AG08396 (cell line): ENCODE data around the gene SSBP4.

Experiments used
- DNase-seq: peaks from one replicate; pipeline ENCODE4 v3.0.0; 2012; ENCODE audit warnings: low spot score, mixed read lengths

SSBP4 gene

GRCh38 chr19:18433735-18434398 is 14.7 kb downstream of the SSBP4 start:
- no peak for DNase-seq

- no peak for DNase-seq
These were observed 15.4 kb downstream of the SSBP4 start for GRCh38 chr19:18434411-18435175.

- DNase-seq = no peak
These were observed 16.1 kb downstream of the SSBP4 start for GRCh38 chr19:18435178-18435841.

- no peak for DNase-seq
These were observed 16.9 kb downstream of the SSBP4 start for GRCh38 chr19:18435842-18436670.

GRCh38 chr19:18436671-18437490 is 17.7 kb downstream of the SSBP4 start:
- DNase-seq = peak; percentile 88

GRCh38 chr19:18437491-18438330 is 18.5 kb downstream of the SSBP4 start, which contains the start of gene ISYNA1:
Gene ISYNA1 (minus strand): TSS chr19:18438133. CDS start chr19:18437979, 154 bp downstream.
- DNase-seq = peak; percentile 70

GRCh38 chr19:18438331-18439024 is 19.3 kb downstream of the SSBP4 start:
- no peak for DNase-seq

GRCh38 chr19:18439025-18439909 is 20.1 kb downstream of the SSBP4 start:
- peak; percentile 65 for DNase-seq

GRCh38 chr19:18439910-18440237 is 20.7 kb downstream of the SSBP4 start:
- no peak for DNase-seq

GRCh38 chr19:18440415-18440877 is 21.2 kb downstream of the SSBP4 start:
- DNase-seq = no peak

- DNase-seq = no peak
These were observed 22.0 kb downstream of the SSBP4 start for GRCh38 chr19:18440936-18441803.

GRCh38 chr19:18441804-18442788 is 22.9 kb downstream of the SSBP4 start:
- no peak for DNase-seq

- no peak for DNase-seq
These were observed 23.7 kb downstream of the SSBP4 start for GRCh38 chr19:18442941-18443340.

GRCh38 chr19:18443406-18443805 is 24.2 kb downstream of the SSBP4 start:
- DNase-seq = no peak

GRCh38 chr19:18443831-18444230 is 24.6 kb downstream of the SSBP4 start:
- DNase-seq = no peak

GRCh38 chr19:18444513-18444912 is 25.3 kb downstream of the SSBP4 start:
- no peak for DNase-seq
